Chondrocyte (in vitro differentiated cells): Measurements from ENCODE around the gene SCLY. TPM values are rescaled to one million over a fixed set of nuclear protein-coding genes. Genes with fewer than 3 reads are reported as not detected.
"Not testable (repeated sequence)": the region's sequence is repeated elsewhere in the genome, so short reads cannot be mapped to it uniquely, and the experiment has no call there.

Source experiments
- DNase-seq: peaks from one replicate; pipeline ENCODE4 v3.0.0; 2021; ENCODE audit warnings: mixed read lengths, low spot score
- H3K27ac Mint-ChIP-seq: one replicate; pipeline ENCODE4 v1.8.0; 2021; ENCODE audit warnings: mild to moderate bottlenecking, moderate library complexity, mixed read lengths; ENCODE audit not compliant: unreplicated experiment
- H3K27me3 Mint-ChIP-seq: 2 replicates; pipeline ENCODE4 v1.8.0; 2021; ENCODE audit warnings: low read depth, mixed read lengths
- H3K36me3 Mint-ChIP-seq: 2 replicates; pipeline ENCODE4 v1.8.0; 2021; ENCODE audit warnings: low read depth, mixed read lengths
- H3K4me1 Mint-ChIP-seq: 2 replicates; pipeline ENCODE4 v1.8.0; 2021; ENCODE audit warnings: low read depth, mild to moderate bottlenecking, mixed read lengths
- H3K4me3 Mint-ChIP-seq: one replicate; pipeline ENCODE4 v1.8.0; 2021; ENCODE audit warnings: mild to moderate bottlenecking, moderate library complexity, mixed read lengths; ENCODE audit not compliant: unreplicated experiment
- H3K9me3 Mint-ChIP-seq: 2 replicates; pipeline ENCODE4 v1.8.0; 2021; ENCODE audit warnings: low read depth, mixed read lengths
- CTCF ChIP-seq: fragments of 200-600 bp; sonication (generic); IDR thresholded peaks from 2 replicates; pipeline ENCODE4 v1.5.0; 2021; ENCODE audit warnings: antibody characterized with exemption, mild to moderate bottlenecking, moderate library complexity
- total RNA-seq: library from RNA; stranded (reverse); gene quantifications from 3 replicates; pipeline ENCODE4 v1.2.1, GENCODE V29; 2021

The SCLY gene
- total RNA-seq, 1 donor from 2014 or later = 12.7 TPM

GRCh38 chr2:238065071-238065846 lies 4.5 kb downstream of the SCLY start:
- no peak overlapping the region for H3K27ac Mint-ChIP-seq
- peaks cover 18% of the 10 kb centered on the region for H3K36me3 Mint-ChIP-seq

GRCh38 chr2:238066218-238066617 lies 5.4 kb downstream of the SCLY start:
- no peak overlapping the region for H3K4me3 Mint-ChIP-seq
- no peak for TF ChIP-seq CTCF
- DNase-seq = no peak
- H3K36me3 Mint-ChIP-seq = peaks cover 18% of the 10 kb centered on the region
- H3K27me3 Mint-ChIP-seq = no peaks in the 10 kb centered on the region
- no peaks in the 10 kb centered on the region for H3K9me3 Mint-ChIP-seq
- H3K4me1 Mint-ChIP-seq = peaks cover 8% of the 10 kb centered on the region
- no peak overlapping the region for H3K27ac Mint-ChIP-seq

More at GRCh38 chr2:238065071-238065846, 4.5 kb downstream of the SCLY start:
- Mint-ChIP-seq H3K27me3 (no peaks in the 10 kb centered on the region), H3K9me3 (no peaks in the 10 kb centered on the region), H3K4me3 (no peak overlapping the region), H3K4me1 (peaks cover 9% of the 10 kb centered on the region)
- TF ChIP-seq CTCF = no peak
- DNase-seq = no peak

GRCh38 chr2:238066718-238067117 lies 5.9 kb downstream of the SCLY start:
- not testable (repeated sequence) for H3K9me3 Mint-ChIP-seq, H3K4me3 Mint-ChIP-seq

GRCh38 chr2:238067939-238068338 lies 7.1 kb downstream of the SCLY start:
- Mint-ChIP-seq H3K27ac (no peak overlapping the region), H3K4me3 (no peak overlapping the region), H3K9me3 (peaks cover 11% of the 10 kb centered on the region), H3K4me1 (no peaks in the 10 kb centered on the region), H3K27me3 (no peaks in the 10 kb centered on the region), H3K36me3 (peaks cover 32% of the 10 kb centered on the region)
- DNase-seq = no peak
- no peak for TF ChIP-seq CTCF

More at GRCh38 chr2:238066718-238067117, 5.9 kb downstream of the SCLY start:
- H3K27ac Mint-ChIP-seq, H3K27me3 Mint-ChIP-seq, H3K4me1 Mint-ChIP-seq, DNase-seq: not testable (repeated sequence)
- peaks cover 20% of the 10 kb centered on the region for H3K36me3 Mint-ChIP-seq

- no peaks in the 10 kb centered on the region for H3K27me3 Mint-ChIP-seq
- no peak overlapping the region for H3K4me3 Mint-ChIP-seq
- TF ChIP-seq CTCF = no peak
- peaks cover 16% of the 10 kb centered on the region for H3K9me3 Mint-ChIP-seq
- peaks cover 35% of the 10 kb centered on the region for H3K36me3 Mint-ChIP-seq
- no peak for DNase-seq
- H3K4me1 Mint-ChIP-seq = no peaks in the 10 kb centered on the region
- H3K27ac Mint-ChIP-seq = no peak overlapping the region
These were observed 8.4 kb downstream of the SCLY start for GRCh38 chr2:238069021-238069709.
